DOHH2 (cell line): ENCODE measurements around the gene CR1.

Experiments used
- H3F3A ChIP-seq: fragments of 200-600 bp; sonication (generic), shearing (Covaris generic); 2 replicates; pipeline ENCODE4 v1.6.0; 2016; ENCODE audit warnings: antibody characterized with exemption, mild to moderate bottlenecking; ENCODE audit not compliant: control insufficient read depth, insufficient read depth
- H3K27ac ChIP-seq: fragments of 200-600 bp; sonication (generic); 2 replicates; pipeline ENCODE4 v1.5.1; 2014; ENCODE audit warnings: low read depth, mild to moderate bottlenecking, low read length, moderate library complexity
- H3K27me3 ChIP-seq: fragments of 200-600 bp; sonication (generic); 2 replicates; pipeline ENCODE4 v1.6.1; 2014; ENCODE audit warnings: mild to moderate bottlenecking, low read length, mixed read lengths; ENCODE audit not compliant: control insufficient read depth
- H3K36me3 ChIP-seq: fragments of 200-600 bp; sonication (generic); 2 replicates; pipeline ENCODE4 v1.6.1; 2014; ENCODE audit warnings: mild to moderate bottlenecking, low read length, moderate library complexity, mixed read lengths; ENCODE audit not compliant: control insufficient read depth
- H3K4me1 ChIP-seq: fragments of 200-600 bp; sonication (generic); 2 replicates; pipeline ENCODE4 v1.6.1; 2014; ENCODE audit warnings: mild to moderate bottlenecking, low read length, mixed read lengths; ENCODE audit not compliant: control insufficient read depth
- H3K4me2 ChIP-seq: fragments of 200-600 bp; sonication (generic); 2 replicates; pipeline ENCODE4 v1.6.0; 2014; ENCODE audit warnings: mild to moderate bottlenecking, low read length, moderate library complexity
- H3K4me3 ChIP-seq: fragments of 200-600 bp; sonication (generic); 2 replicates; pipeline ENCODE4 v1.5.1; 2014; ENCODE audit warnings: mild to moderate bottlenecking, low read length, mixed read lengths
- H3K79me2 ChIP-seq: fragments of 200-600 bp; sonication (generic); 2 replicates; pipeline ENCODE4 v1.6.1; 2014; ENCODE audit warnings: mild to moderate bottlenecking, low read length, mixed read lengths; ENCODE audit not compliant: control insufficient read depth
- H3K9me2 ChIP-seq: fragments of 200-600 bp; sonication (generic); replicated peaks from 2 replicates; pipeline ENCODE4 v1.6.1; 2014; ENCODE audit warnings: mild to moderate bottlenecking, low read length, mixed read lengths; ENCODE audit not compliant: control insufficient read depth
- H3K9me3 ChIP-seq: fragments of 200-600 bp; sonication (generic); 2 replicates; pipeline ENCODE4 v1.6.1; 2014; ENCODE audit warnings: antibody characterized with exemption, low read length, mixed read lengths; ENCODE audit not compliant: control insufficient read depth, insufficient read depth
- H4K20me1 ChIP-seq: fragments of 200-600 bp; sonication (generic); 2 replicates; pipeline ENCODE4 v1.6.0; 2014; ENCODE audit warnings: low read depth, mild to moderate bottlenecking, antibody characterized with exemption, low read length, moderate library complexity; ENCODE audit not compliant: control insufficient read depth, insufficient read depth
- EZH2phosphoT487 ChIP-seq: fragments of 200-600 bp; sonication (generic); IDR thresholded peaks from 2 replicates; pipeline ENCODE4 v1.6.1; 2017; ENCODE audit warnings: borderline replicate concordance, mild to moderate bottlenecking, antibody characterized with exemption, low read length, moderate library complexity, mixed read lengths
- TF ChIP-seq, protein P1 (sequence below): fragments of 200-600 bp; sonication (generic); IDR thresholded peaks from one replicate; pipeline ENCODE4 v1.5.1; 2014; ENCODE audit warnings: antibody characterized with exemption, mild to moderate bottlenecking, low read depth, low read length; ENCODE audit not compliant: poor library complexity, severe bottlenecking

The CR1 gene

DNA sequence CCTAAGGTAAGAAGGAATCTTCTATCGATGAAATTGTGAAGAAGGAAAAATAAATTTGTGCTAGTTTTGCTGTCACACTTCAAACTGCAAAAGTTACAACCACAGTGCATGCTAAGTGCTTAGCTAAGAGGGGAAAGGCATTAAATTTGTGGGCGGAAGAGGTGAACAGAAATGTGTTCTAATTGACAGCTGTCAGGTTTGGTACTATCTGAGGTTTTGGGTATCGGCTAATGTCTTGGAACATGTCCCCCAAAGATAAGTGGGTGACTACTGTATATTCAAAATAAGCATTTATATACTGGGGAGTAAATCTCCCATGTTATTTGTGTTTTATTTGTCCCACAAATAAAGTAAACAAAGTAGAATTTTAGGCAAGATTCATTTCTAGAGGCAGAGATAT lies 8.0 kb downstream of the CR1 start:
- Histone ChIP-seq H4K20me1 (no peaks in the 10 kb centered on the region), H3K27ac (no peak overlapping the region), H3K27me3 (peaks cover 2% of the 10 kb centered on the region; the same call in 1 of the 2 replicates), H3K4me1 (no peaks in the 10 kb centered on the region), H3K9me2 (no peaks in the 10 kb centered on the region), H3F3A (no peaks in the 10 kb centered on the region), H3K9me3 (no peaks in the 10 kb centered on the region), H3K36me3 (no peaks in the 10 kb centered on the region), H3K79me2 (no peaks in the 10 kb centered on the region), H3K4me2 (no peak overlapping the region), H3K4me3 (no peak overlapping the region)
- TF ChIP-seq, protein P1, sequence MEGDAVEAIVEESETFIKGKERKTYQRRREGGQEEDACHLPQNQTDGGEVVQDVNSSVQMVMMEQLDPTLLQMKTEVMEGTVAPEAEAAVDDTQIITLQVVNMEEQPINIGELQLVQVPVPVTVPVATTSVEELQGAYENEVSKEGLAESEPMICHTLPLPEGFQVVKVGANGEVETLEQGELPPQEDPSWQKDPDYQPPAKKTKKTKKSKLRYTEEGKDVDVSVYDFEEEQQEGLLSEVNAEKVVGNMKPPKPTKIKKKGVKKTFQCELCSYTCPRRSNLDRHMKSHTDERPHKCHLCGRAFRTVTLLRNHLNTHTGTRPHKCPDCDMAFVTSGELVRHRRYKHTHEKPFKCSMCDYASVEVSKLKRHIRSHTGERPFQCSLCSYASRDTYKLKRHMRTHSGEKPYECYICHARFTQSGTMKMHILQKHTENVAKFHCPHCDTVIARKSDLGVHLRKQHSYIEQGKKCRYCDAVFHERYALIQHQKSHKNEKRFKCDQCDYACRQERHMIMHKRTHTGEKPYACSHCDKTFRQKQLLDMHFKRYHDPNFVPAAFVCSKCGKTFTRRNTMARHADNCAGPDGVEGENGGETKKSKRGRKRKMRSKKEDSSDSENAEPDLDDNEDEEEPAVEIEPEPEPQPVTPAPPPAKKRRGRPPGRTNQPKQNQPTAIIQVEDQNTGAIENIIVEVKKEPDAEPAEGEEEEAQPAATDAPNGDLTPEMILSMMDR, result no peak
- no peak for TF ChIP-seq EZH2phosphoT487

DNA sequence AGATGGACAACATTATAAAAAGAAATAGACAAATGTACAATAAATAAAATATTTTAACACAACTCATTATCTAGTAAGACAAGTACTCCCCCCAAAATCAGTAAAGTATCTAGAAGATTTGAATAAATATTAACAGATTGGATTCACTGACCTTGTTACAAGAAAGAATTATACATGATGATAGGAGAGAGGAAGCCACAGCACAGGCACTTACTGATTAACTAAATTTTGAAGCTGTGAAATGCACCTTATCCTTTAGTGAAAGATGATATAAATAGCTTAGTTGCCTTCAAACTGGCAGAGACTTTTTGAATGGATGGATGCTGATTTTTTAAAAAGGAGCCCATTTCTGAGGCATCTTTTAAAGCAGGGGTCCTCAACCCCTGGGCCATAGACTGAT lies 8.5 kb downstream of the CR1 start:
- no peaks in the 10 kb centered on the region for H3K36me3 ChIP-seq
- H3K9me3 ChIP-seq, result no peaks in the 10 kb centered on the region
- no peak for TF ChIP-seq EZH2phosphoT487
- TF ChIP-seq, protein P1, result no peak
- no peaks in the 10 kb centered on the region for H3K4me1 ChIP-seq
- no peak overlapping the region for H3K27ac ChIP-seq
- H3K4me2 ChIP-seq, result no peak overlapping the region
- H4K20me1 ChIP-seq, result no peaks in the 10 kb centered on the region
- H3K79me2 ChIP-seq, result no peaks in the 10 kb centered on the region
- no peaks in the 10 kb centered on the region for H3F3A ChIP-seq
- H3K27me3 ChIP-seq, result peaks cover 2% of the 10 kb centered on the region; the same call in 1 of the 2 replicates
- no peaks in the 10 kb centered on the region for H3K9me2 ChIP-seq
- no peak overlapping the region for H3K4me3 ChIP-seq

DNA sequence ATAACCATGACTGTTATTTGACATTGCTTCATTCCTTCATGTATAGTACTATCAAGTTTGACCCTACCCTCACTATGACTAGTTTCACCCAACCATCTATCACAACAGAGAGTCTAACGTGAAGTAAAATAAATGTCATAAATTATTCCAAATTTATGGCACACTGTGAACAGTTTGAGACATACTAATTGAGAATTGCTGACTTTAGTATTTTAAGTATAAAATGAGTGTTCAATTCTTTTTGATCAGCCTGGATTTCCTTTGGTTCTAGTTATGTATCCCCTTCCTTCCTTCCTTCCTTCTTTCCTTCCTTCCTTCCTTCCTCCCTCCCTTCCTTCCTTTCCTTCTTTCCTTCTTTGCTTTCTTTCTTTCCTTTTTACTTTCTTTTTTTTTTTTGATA lies 14.5 kb downstream of the CR1 start:
- no peaks in the 10 kb centered on the region for H3K9me3 ChIP-seq
- H3K9me2 ChIP-seq, result no peaks in the 10 kb centered on the region
- TF ChIP-seq EZH2phosphoT487, result no peak
- TF ChIP-seq, protein P1, result no peak
- no peaks in the 10 kb centered on the region for H4K20me1 ChIP-seq
- no peaks in the 10 kb centered on the region for H3K27me3 ChIP-seq
- H3K27ac ChIP-seq, result no peak overlapping the region
- no peaks in the 10 kb centered on the region for H3F3A ChIP-seq
- no peak overlapping the region for H3K4me2 ChIP-seq
- no peak overlapping the region for H3K4me3 ChIP-seq
- H3K4me1 ChIP-seq, result no peaks in the 10 kb centered on the region
- H3K79me2 ChIP-seq, result no peaks in the 10 kb centered on the region
- H3K36me3 ChIP-seq, result no peaks in the 10 kb centered on the region

DNA sequence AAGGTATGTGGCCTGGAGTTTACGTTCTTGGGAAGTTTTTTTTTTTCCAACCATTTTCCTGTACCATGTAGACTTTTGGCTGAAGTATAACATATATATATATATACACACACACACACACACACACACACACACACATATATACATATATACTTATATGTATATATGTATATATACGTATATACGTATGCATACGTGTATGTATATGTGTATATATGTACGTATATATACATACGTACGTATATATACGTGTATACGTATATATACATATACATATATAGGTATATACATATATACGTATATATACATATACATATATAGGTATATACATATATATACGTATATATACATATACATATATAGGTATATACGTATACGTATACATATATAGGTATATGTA lies 18.9 kb downstream of the CR1 start:
- Histone ChIP-seq H3K27me3 (no peaks in the 10 kb centered on the region), H4K20me1 (no peaks in the 10 kb centered on the region), H3K4me3 (no peak overlapping the region), H3K4me1 (no peaks in the 10 kb centered on the region), H3K4me2 (no peak overlapping the region), H3K79me2 (no peaks in the 10 kb centered on the region), H3K9me3 (no peaks in the 10 kb centered on the region), H3K9me2 (no peaks in the 10 kb centered on the region), H3F3A (no peaks in the 10 kb centered on the region), H3K27ac (no peak overlapping the region), H3K36me3 (no peaks in the 10 kb centered on the region)
- TF ChIP-seq EZH2phosphoT487, result no peak
- TF ChIP-seq, protein P1, result no peak
